ENCODE measurements around the gene RALGPS2. TPM values are rescaled to one million over a fixed set of nuclear protein-coding genes. Genes with fewer than 3 reads are reported as not detected.

The RALGPS2 gene
- polyA plus RNA-seq, 1 experiment = 27.7 TPM

- no peak for DNase-seq (ENCODE audit: low read depth)
- CTCF ChIA-PET = no interaction called here
- H3K36me3 ChIP-seq (ENCODE audit: control insufficient read depth, insufficient read depth, low read length) = no peaks in the 10 kb centered on the region
- peaks cover 4% of the 10 kb centered on the region for H3K27me3 ChIP-seq (ENCODE audit: control insufficient read depth, insufficient read depth, low read length)
- H3K4me3 ChIP-seq (ENCODE audit: low read depth, low read length) = no peak overlapping the region
- POLR2A ChIA-PET = no interaction called here
- TF ChIP-seq CTCF (IDR thresholded peaks at IDR 0.05; ENCODE audit: insufficient read depth, low read depth, low read length) = no peak
Observed at GRCh38 chr1:178969226-178969987, 244.4 kb downstream of the RALGPS2 start.

DNA sequence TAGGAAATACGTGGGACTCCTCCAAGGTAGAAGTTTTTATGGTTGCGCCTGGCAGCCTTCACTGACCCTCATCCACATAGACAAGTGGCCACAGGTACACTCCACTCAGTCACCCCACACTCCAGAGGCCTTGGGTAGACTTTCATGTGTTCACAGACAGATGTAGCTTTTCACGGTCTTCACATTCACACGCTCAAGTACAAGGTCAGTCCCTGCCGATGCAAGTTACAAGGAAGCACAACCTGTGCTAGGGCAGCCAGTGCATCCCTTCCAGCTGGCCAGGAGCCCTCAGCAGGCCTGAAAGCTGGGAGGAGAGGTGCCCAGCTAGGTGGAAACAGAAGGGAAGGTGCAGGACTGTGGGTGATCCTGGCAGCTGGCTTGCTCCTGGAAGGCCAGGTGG, 245.1 kb downstream of the RALGPS2 start:
- no peaks in the 10 kb centered on the region for H3K36me3 ChIP-seq (ENCODE audit: control insufficient read depth, insufficient read depth, low read length)
- CTCF ChIA-PET = no interaction called here
- POLR2A ChIA-PET = no interaction called here
- no peak for DNase-seq (ENCODE audit: low read depth)
- H3K27me3 ChIP-seq (ENCODE audit: control insufficient read depth, insufficient read depth, low read length) = peaks cover 4% of the 10 kb centered on the region
- H3K4me3 ChIP-seq (ENCODE audit: low read depth, low read length) = no peak overlapping the region
- TF ChIP-seq CTCF (IDR thresholded peaks at IDR 0.05; ENCODE audit: insufficient read depth, low read depth, low read length) = no peak

Small RNA genes lying within 50 kb of the gene (small RNA-seq; reads per million reads assigned to genes)
- 1.9 reads per million for gene MIR4424 (ENCODE audit: insufficient read length, low read depth, low replicate concordance)
- gene RF00092 (ENCODE audit: insufficient read length, low read depth, low replicate concordance) = not detected

Other genes starting within 250 kb of the RALGPS2 start
- not detected in 2 replicates for gene CLEC20A, start 228.3 kb upstream of the RALGPS2 start, polyA plus RNA-seq (2011; rRNA removed)
- gene TEX35, start 212.1 kb upstream of the RALGPS2 start, polyA plus RNA-seq (2011; rRNA removed) = not detected in 2 replicates
- 0.28 and 0.44 TPM in 2 replicates for gene ANGPTL1, start 145.8 kb downstream of the RALGPS2 start, polyA plus RNA-seq (2011; rRNA removed)